Stimulated activated CD4-positive, alpha-beta T cell treated with anti-CD3 and anti-CD28 coated beads, Interleukin-12 subunit alpha, Interleukin-12 subunit beta, amount 100 ng/mL, for 4 hours (primary cell): Measurements from ENCODE around the gene FAM228A.
"Not testable (repeated sequence)": the region's sequence is repeated elsewhere in the genome, so short reads cannot be mapped to it uniquely, and the experiment has no call there.

Source experiments
- DNase-seq: peaks from one replicate; pipeline ENCODE4 v3.0.0-alpha.2; 2020

FAM228A gene

DNA sequence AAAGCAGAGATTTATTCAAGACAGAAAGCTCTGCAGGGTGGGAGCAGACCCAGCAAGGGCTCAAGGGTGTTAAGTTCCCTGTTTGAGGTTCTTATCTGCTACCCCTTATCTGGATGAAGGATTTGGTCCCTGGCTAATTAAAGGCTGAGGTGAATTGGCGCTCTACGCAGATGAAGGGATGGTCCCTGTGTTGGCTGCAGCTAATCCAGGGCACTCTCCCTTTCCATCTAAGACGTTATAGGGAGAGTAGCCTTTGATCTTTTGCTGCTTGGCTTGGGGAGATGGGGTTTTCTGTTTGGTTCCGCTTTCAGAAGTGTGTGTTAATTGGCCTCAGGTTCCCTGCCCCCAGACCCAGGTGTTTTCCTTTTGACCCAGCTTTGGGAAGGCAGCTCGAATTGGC lies 17.0 kb downstream of the FAM228A start:
- no peak for DNase-seq

DNA sequence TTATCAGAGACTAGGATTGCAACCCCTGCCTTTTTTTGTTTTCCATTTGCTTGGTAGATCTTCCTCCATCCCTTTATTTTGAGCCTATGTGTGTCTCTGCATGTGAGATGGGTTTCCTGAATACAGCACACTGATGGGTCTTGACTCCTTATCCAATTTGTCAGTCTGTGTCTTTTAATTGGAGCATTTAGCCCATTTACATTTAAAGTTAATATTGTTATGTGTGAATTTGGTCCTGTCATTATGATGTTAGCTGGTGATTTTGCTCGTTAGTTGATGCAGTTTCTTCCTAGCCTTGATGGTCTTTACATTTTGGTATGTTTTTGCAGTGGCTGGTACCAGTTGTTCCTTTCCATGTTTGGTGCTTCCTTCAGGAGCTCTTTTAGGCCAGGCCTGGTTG lies 22.4 kb downstream of the FAM228A start:
- not testable (repeated sequence) for DNase-seq

DNA sequence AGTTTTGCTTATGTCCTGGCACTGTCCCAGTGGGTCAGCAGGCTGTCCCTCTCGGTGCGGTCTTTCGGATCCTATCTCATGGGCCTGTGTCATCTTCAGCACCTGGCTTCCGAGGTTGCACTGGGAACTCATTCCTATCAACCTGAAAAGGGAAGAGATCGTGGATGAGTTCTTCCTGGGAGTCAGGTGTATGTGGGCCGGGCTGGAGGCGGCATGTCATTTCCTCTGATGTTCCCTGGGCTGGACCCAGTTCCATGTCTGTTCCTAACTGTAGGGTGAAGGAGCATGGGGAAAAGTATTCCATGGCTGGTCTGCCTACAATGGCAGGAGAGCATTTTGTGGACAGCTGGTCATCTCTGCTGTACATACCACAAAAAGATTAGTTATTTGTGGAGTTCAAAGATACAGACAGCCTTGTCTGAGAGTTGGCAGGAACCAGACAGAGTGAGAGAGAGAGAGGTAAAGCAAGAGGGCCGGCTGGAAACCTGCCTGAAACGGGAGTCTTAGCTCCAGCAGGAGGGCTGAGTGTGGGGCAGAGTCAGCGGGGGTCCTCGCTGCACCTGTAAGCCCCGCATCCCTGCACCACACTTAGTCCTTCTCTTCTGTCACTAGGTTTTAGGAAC lies 25.2 kb downstream of the FAM228A start:
- DNase-seq: no peak

DNA sequence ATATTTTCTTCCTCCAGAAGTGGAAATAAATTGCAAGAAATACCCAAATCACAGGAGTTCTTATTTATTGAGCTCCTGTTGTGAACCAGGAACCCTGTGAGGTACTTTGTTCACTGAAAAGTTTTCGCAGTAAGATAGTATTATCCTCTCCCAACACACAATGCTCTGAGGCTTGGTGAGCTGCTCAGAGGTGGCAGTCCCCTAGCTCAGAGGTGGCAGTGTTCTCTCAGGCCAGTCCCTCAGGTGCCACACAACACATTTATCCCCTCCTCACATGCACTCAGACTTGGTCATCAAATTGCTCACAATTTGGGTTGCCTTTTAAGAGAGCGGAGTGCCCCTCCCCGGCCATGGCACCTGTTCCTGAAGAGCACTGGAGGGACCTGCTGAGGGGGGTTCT lies 25.9 kb downstream of the FAM228A start:
- DNase-seq: no peak

DNA sequence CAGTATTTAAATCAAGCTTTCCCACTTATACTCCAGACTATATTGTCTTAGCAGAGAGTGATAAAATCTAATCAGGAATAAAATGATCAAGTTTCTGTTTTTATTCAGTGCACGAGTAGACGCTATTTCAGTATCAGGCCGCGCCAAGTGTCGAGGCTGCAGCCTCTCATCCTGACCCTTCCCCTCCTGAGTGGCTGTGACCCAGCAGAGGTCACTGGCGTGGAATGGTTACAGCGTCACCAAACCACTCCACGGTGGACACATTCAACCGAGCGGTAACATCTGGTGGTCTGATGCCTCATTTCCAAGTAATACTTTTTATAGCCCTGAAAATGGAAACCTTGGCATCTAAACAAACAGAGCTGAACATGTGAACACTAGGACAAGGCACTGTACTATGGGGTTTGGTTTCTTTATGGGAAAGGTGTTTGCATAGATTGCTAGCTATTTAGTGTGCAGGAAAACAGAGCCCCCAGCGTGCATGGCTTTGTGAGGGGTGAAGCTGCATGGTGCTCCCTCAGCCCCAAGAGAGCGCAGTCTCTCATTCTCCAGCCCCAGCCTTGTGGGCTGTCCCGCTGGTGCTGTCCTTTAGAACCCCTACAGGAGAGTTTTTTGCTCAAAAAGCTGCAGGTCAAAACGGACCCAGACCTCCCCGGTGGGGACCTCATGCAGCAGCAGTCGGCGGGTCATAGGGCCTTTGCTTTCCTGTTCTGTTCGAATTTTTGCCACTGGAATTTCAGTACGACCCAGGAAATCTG lies 28.4 kb downstream of the FAM228A start:
- no peak for DNase-seq

DNA sequence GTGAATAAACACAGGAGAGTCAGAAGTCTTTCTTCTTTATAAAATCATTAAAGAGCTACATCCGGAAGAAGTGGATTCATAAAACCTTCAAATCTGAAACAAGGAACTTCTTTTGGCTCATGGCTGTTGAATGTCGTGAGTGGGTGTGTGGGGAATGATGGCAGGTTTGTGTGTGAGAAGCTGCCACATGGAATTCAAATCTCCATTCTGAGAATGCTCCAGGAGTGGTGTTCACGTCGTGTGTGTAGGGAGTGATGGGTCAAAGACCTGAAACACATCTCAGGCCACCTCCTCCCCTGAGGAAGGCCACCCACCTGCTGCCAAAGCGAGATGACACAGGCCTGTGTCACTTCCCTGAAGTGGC lies 28.9 kb downstream of the FAM228A start:
- DNase-seq: no peak

DNA sequence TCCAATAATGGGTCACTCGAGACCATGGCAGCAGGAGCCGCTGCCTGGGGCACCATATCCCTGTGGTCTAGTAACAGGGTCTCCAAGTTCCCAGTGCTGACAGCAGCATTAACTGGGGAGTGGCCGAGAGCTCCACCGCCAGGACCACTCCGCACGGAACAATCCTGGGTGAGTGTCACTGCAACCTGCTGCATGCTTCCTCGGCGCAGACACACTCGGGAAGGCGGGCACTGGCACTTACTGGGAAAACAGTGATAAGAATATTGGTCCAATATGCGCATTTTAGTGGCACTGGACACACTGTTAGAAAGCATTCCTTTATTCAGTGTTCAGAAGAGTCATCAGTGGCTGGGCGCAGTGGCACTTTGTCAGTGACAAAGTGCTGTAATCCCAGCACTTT lies 29.7 kb downstream of the FAM228A start:
- no peak for DNase-seq

DNA sequence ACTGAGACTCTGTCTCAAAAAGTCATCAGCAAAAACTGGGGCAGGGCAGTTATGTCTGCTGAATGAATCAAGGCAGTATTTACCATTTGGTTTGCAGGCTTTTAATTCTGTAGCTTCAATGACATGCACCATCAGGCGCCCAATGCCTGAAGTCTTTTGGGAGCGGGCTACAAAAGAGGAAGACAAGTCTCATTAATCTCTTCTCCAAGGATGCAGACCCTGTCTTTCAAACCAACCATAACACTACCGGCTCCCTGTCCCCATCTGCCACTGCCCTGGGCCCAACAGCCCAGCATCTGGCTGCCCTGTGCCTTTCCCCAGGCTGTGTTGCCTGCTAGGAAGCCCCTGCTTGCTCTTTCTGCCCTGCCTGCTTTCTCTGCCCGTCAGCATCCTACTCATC lies 30.3 kb downstream of the FAM228A start:
- no peak for DNase-seq

DNA sequence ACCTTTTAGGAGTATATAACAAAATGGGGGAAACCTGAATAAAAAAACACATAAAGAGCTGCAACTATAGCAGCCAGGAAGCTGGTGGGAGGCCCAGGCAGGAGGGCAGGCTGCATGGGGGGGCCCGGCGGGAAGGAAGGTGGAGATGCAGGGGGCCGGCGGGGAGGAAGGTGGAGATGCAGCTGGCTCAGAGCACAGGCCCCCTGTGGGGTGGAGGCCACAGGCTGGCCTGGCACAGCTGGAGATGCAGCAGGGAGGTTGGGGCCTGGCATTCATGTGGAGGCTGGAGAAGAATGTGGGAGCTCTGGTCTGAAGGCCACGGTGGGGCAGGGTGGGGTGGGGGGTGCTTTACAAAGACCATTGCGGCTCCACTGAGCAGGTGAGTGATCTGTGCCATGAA lies 31.4 kb downstream of the FAM228A start:
- DNase-seq: no peak

DNA sequence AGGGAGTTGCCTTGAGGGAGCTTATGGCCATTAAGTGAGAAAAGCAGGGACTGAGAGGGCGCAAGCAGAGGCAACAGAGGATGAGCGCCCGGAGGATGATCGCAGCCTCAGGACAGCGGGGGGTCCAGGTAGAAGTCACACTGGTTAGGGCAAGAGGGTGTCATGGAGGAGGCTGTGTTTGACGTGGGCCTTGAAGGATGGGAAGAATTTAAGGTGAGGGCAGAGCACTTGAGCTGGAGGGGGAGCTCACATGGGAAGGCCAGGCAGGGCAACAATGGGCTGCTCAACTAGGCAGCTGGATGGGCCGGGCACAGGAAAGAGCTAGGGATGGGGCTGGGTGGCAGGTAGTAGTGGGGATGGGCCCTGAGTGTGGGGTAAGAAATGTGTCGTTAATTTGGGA lies 31.9 kb downstream of the FAM228A start:
- DNase-seq: no peak

DNA sequence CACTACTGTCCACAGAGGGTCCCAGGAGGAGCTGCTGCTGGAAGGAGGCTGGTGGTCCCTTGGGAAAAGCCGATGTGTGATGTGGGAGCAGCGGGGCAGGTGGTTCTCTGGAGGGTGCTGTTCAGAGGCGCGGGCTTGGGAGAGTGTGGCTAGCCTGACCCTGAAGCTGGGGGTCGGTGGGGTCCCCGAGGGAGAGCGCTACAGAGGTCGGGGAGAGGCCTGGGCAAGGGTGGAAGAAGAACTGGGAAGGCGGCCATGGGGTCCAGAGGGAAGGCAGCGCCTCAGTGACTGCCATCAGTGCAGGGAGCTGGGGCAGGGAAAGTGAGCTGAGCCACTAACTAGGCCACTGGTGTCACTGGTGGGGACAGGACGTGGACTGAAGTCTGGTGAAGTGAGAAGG lies 32.5 kb downstream of the FAM228A start:
- DNase-seq: no peak

DNA sequence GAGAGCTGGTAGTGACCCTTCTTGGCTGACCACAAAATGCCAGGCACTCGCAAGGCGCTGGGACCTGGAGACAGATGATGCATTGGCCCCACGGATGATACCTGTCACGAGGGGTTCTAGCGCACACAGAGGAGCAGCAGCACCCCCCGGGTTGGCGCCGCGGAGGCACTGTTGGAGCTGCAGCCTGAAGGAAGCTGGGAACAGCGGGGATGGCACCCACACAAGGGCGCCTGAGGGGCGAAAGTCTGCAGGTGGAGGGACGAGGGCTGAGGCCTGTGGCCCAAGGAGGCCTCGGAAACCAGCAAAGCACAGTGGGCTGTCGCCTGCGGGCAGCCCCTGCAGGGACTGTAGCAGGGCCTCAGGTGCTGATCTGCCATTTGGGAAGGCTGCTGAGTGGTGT lies 33.6 kb downstream of the FAM228A start:
- no peak for DNase-seq

DNA sequence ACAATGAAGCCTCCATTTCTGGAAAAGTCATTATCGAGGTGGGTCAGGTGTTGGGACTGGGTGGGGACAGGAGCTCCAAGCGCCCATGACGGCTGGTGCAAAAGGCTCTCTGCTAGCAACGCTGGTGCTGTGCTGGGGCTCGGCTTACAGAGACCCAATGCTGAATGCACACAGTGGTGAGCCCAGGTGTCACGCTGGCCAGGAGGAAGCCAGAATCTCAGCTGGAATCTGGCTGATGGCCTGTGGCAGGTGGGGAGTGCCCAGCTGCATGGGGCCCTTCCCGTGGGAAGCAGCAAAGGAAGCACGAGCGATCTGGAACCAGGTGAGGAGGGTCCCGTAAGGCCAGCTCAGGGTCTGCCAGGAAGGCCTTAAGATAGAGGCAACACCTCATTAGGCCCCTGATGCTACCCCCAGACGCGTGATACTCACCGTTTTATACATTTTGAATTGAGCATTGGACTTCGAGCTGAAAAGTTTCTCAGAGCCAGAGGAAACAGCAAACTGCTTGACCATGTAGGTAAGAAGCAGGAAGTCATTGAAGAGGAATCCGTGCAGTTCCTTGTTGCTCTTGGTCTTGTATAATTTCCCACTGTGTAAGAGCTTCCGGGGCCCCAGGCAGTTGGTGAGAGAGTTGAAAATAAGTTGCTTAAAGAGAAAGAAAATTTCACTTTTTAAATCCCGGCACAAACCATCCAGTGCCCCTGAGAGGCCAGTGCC lies 34.7 kb downstream of the FAM228A start:
- DNase-seq: no peak

DNA sequence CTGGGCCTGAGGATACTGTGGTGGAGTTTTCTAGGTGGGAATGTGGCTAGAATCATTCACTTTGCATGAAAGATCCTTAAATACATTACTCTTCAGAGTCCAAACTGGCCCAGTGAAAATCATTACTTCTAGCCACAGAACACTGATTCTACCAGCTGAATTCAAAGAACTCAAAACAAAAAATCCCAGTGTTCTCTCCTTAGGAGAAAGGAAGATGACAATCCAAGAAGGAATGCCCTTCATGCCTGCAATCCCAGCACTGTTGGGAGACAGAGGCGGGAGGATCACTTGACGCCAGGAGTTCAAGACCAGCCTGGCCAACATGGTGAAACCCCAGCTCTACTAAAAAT lies 35.2 kb downstream of the FAM228A start:
- no peak for DNase-seq

DNA sequence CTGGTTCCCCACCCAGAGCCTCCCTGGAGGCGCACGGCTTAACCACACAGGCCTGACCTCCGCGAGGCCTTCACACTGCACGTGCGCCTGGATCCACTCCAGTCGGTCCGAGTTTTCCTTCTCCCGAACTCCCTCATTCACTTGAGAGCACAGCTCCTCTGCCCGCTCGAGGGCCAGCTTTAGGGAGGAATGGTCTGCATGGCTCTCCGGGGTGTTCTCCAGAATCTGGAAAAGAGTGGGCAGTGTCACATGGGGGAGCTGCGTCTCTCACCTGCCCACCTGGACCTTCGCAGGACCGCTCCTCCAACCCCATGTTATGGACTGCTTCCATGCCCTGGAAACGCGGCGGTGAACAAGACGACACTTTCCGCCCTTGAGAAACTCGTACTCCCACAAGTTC lies 35.9 kb downstream of the FAM228A start:
- DNase-seq: no peak

DNA sequence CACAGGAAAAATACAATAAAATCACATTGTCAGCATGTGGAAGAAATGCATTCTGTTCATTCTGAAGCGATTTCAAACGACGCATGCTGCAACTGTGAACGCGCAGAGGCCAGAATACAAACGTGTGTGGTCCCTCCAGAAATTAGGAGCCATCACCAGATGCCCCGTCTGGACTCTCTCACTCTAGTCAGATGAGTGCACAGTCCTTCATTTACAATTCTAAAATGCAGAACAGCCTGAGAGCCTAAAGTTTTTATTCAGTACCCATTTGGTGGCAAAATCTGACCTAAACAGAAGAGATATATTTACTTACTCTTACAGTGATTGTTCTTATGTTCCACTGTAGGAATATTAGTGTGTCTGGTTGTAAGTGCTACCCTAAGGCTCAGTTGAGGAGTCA lies 36.6 kb downstream of the FAM228A start:
- no peak for DNase-seq

DNA sequence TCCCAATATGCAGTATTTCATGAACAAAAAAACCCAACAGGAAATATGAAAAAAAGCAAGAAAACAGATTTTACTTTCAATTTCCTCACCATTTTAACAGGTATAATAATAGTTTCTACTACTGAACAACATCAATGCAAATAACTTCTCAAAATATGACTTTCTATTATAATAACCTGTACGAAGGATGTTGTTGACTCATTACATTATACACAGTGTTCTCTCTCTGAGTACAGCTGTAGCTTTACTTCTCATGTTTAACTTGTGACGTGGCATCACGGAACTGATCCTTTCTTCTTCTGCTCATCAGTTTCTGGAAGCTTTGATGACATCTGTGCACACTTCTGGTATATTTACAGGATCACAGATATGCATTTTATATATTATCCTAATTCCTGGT lies 40.0 kb downstream of the FAM228A start:
- DNase-seq: no peak

DNA sequence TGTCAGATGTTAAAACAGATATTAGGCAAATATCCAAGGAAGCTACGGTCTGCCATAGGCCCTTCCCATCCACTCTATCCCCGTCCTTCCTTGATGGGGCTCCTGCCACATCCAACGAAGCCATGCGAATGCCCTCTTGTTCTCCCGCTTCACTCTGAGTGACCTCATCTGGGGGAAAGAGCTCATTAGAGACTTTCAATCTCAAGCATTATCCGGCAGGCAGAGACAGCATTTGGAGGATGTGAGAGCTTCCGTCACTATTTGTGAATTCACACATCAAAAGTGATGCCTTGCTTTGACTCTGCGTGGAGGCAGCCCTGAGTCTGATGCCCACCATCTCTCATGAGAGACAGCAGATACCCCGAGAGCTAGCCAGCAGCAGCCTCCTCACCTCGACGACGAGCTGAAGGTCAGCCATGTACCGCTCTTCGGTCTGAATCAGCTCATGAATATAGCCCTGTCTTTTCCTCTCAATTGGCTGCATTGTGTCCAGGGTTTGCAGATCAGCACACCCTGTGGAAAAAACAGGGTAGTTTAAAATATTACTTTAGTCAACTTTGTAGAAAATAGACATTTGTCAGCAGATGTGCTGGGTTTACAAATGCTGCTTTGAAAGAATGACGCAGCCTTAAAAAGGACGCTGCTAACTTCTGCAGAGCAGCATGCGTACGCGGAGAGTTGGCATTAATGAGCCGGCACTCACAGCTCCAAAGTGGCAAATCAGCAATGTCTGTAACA lies 45.9 kb downstream of the FAM228A start:
- DNase-seq: no peak

DNA sequence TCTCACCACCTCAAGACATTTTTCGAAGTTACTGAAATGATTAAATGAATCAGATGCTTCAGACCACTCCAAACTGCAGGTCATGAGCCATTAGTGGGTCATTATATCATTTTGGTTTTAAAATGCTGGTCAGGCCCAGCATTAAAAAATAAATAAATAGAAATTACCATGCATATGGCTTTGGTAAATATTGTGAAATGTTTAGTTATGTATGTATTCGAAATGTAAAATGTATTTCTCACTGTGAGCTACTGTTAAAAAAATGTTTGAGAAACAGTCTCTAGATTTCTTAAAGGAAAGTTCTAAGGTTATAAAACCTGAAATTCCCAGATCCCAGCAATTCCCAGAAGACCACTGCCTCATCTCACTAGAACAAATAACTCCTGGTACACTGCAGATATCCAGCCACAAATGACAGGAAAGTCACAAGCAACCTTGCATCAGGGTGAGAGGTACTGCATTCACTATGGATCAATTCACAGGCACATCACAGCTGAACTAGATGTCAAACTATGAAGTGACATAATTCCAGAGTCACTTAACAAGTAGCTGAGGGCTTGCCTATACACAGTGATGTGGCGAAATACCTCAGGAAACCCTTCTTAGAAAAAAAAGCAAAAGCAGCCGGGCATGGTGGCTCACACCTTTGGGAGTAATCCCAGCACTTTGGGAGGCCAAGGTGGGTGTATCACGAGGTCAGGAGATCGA lies 46.6 kb downstream of the FAM228A start:
- DNase-seq: no peak

DNA sequence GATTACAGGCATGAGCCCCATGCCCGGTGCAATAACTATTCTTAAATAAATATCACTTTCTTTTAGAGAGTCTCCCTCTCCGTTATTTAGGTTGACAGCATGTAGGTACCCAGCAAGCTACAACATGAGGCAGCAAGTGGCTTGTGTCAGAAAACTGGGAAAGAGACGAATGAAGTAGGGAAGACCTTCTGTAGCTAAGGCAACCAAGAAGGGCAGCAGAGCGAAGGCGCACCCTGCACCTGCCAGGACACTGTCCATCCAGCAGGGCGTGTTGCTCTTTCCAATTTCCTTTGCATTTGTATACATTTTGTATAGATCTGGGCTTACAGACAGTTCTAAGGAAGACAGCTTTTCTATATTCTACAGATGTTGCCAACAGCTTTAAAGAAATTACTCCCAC lies 48.1 kb downstream of the FAM228A start:
- DNase-seq: no peak

DNA sequence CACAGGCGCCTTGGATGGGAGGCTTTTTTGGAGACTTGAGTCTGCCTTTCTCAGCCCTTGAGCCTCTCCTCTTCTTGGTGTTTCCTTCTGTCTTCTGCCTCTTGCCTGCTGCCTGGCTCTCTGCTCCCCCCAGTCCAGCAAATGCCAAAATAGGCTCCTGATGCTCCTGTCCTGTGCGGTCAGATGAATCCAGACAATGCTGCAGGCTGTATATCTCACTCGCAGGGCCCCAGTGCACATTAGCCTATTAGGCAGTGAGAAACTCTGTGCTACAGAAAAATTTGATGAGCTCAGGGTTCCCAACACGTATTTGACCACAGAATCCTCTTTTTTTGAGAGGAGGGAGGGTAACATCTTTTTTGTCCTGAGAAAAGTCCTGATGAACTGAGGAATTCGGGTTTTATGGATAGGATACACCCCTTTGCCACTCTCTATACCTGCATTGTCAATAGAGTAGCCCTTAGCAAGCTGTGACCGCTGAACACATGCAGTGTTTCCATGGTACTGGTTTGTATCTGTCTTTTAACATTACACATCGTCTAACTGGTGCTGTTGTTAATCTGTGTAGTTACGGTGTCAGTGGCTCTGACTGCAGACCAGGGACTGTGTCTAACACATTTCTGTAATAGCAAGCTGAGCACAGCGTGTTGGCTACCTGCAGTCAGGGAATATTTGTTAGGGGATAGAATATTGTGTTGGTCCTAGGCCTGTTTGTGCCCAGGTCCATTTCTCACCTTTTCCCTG lies 50.8 kb downstream of the FAM228A start:
- DNase-seq: no peak

DNA sequence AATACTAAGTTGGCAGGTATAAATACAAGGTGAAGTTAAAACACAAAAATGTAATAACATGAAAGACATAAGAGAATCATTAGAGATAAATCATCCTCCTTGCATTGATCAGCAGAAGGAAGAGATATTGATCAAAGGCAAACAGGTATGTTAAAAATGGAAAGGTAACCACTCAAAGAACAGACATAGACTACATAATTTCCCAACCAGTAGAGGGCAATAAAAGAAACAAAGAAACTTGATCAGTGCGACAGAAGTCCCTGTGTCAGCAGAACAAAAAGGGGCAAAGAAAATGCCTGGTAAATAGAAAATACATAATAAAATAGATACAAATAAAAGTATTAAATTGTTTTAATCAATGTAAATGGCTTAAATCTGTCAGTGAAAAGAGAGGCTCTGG lies 53.6 kb downstream of the FAM228A start:
- DNase-seq: no peak
